HG03039 (cell line): ENCODE data around the gene SDF2L1.
"Not testable (repeated sequence)": the region's sequence is repeated elsewhere in the genome, so short reads cannot be mapped to it uniquely, and the experiment has no call there.

Experiments used
- ATAC-seq: cut with Tn5 transposase; IDR thresholded peaks from one replicate; pipeline ENCODE4 v1.9.1; 2021; ENCODE audit warnings: mild to moderate bottlenecking, moderate library complexity; ENCODE audit not compliant: unreplicated experiment

SDF2L1 gene

GRCh38 chr22:21684492-21685163, 42.5 kb downstream of the SDF2L1 start:
- ATAC-seq, result no peak

- ATAC-seq, result no peak
Observed at GRCh38 chr22:21685164-21685513, 43.0 kb downstream of the SDF2L1 start.

GRCh38 chr22:21686193-21686608, 44.1 kb downstream of the SDF2L1 start:
- ATAC-seq, result no peak

DNA sequence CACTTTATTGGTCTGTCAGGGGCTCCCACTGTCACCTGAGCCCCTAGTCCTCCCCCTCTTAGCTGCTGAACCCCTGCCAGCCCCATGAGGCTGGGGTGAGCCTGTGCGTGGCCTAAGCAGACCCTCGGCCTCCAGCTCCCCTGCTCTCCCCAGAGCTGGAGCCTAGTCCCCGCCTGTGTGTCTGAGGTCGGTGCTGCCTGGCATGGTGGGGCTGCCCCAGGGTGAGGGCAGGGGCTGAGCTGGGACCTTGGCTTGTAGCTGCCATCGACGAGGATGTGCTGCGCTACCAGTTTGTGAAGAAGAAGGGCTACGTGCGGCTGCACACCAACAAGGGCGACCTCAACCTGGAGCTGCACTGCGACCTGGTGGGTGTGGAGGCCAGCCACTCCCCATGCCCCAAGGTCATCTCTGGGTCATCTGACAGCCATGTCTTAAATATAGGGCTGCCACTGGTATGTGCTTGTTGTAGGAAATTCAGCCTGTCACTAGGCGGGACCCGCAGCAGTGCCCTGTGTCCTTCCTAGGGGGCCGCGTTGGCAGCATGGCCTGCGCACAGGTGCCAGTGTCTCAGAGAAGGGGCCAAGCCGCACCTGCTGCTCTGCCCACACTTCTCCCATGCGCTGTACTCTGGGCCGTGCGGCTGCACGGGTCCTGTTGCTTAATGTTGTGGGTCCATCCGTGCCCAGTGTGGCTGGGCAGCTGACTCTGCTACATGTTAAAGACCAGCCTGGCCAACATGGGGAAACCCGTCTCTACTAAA, 44.7 kb downstream of the SDF2L1 start:
- no peak for ATAC-seq

DNA sequence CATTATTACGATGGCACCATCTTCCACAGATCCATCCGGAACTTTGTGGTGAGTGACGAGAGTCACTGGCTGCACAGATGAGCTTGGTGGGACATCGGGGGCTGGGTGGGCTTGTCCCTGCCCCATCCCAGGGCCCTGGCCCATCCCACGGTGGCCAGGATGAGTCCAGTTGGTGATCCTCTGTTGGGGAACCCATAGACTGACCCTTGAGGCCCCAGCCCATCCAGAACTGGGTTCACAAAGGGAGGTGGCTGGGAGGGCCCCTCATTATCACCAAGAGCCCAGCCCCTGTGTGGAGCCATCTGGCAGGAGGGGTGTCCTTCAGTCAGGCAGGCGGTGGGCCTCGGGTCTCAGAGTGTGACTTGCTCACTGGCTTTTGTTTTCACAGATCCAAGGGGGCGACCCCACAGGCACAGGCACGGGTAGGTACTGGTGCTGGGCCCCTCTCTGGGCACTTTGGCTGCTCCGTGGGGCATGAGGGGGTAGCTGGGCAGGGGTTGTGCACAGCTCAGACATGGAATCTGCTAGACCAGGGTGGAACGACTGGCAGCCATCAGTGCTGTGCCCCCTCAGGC, 45.7 kb downstream of the SDF2L1 start:
- ATAC-seq, result no peak

GRCh38 chr22:21688341-21688705, 46.2 kb downstream of the SDF2L1 start:
- ATAC-seq, result no peak

DNA sequence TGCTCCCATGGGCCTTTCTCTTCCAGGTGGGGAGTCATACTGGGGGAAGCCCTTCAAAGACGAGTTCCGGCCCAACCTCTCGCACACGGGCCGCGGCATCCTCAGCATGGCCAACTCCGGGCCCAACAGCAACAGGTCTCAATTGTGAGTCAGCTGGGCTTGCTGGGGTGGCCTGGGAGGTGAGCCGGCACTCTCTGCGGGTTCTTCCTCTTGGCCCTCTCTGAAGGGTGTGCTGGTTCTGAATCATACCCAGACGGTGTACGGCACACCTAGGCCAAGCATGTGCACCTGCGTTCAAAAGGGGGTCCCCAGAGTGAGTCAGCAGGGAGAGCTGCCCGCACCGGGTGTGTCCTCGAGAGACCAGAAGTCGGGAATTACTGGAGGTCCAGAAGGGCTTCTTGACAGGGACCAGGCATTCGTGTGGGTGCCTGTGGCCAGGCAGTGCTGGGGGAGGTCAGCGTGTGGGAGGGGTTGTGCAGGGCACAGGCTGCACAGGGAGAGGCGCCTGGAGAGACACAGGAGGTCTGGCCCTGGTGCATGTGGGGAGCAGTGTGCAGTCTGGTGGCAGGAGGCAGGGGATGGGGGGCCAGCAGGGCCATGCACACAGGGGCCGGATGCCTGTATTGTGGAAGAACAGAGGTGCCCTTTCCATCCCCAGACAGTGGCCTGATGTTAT, 46.7 kb downstream of the SDF2L1 start:
- no peak for ATAC-seq

GRCh38 chr22:21690401-21690801, 48.3 kb downstream of the SDF2L1 start:
- ATAC-seq, result no peak

GRCh38 chr22:21691816-21692215, 49.7 kb downstream of the SDF2L1 start:
- ATAC-seq, result no peak

DNA sequence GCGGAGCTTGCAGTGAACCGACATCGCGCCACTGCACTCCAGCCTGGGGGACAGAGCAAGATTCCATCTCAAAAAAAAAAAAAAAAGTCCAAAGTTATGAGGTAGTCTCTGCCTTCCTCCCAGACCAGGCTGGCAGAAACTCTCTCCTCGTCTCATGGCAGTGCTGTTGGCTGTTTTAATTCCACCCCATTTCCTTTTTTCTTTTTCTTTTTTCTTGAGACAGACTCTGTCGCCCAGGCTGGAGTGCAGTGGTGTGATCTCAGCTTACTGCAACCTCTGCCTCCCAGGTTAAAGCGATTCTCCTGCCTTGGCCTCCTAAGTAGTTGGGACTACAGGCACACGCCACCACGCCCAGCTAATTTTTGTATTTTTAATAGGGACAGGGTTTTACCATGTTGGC, 50.8 kb downstream of the SDF2L1 start:
- ATAC-seq, result not testable (repeated sequence)

DNA sequence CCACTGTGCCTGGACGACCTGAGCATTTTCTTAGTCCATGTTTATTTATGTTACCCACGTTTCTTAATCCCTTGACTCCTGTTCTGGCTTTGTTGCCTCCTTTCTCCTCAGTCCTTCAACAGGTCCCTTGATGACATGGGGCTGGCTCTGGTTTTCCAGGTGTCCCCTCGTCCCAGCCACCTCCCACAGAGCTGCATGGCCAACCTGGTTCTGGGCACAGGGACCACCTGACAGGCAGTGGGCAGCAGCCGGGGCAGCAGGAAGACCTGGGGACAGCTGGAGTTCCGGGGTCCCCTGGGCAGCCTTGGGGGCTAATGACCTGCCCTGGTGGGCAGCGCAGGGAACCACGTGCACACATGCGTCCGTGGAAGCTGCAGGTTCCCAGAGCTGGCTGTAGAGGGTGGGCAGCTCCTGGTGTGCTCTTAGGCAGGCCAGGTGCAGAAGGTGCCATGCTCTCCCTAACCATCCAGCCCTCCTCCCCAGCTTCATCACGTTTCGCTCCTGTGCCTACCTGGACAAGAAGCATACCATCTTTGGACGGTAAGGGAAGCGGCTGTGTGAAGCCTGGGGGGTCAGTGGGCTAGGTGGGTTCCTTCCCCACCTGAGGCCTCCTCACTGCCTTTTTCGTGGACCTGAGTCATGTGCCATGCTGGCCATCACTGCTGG, 51.4 kb downstream of the SDF2L1 start:
- no peak for ATAC-seq
